MM.1S (cell line): ENCODE data around the gene ZNF383.

ENCODE experiments used
- DNase-seq: peaks from one replicate; pipeline ENCODE4 v3.0.0-alpha.2; 2015
- H2AFZ ChIP-seq: fragments of 300-600 bp; sonication (generic); 2 replicates; pipeline ENCODE4 v1.6.0; 2016; ENCODE audit warnings: antibody characterized with exemption, low read length
- H3F3A ChIP-seq: fragments of 300-600 bp; sonication (generic); 2 replicates; pipeline ENCODE4 v1.6.1; 2016; ENCODE audit warnings: mild to moderate bottlenecking, antibody characterized with exemption, low read length, moderate library complexity, mixed read lengths; ENCODE audit not compliant: insufficient read depth
- H3K27ac ChIP-seq: fragments of 300-600 bp; sonication (generic); 2 replicates; pipeline ENCODE4 v1.5.1; 2016; ENCODE audit warnings: mild to moderate bottlenecking, low read length
- H3K27me3 ChIP-seq: fragments of 300-600 bp; sonication (generic); replicated peaks from 2 replicates; pipeline ENCODE4 v1.6.0; 2016; ENCODE audit warnings: low read length; ENCODE audit not compliant: insufficient read depth
- H3K36me3 ChIP-seq: fragments of 300-600 bp; sonication (generic); replicated peaks from 2 replicates; pipeline ENCODE4 v1.6.1; 2016; ENCODE audit warnings: mild to moderate bottlenecking, low read length, mixed read lengths; ENCODE audit not compliant: insufficient read depth
- H3K4me1 ChIP-seq: fragments of 300-600 bp; sonication (generic); 2 replicates; pipeline ENCODE4 v1.6.1; 2016; ENCODE audit warnings: low read length, mixed read lengths
- H3K4me2 ChIP-seq: fragments of 300-600 bp; sonication (generic); 2 replicates; pipeline ENCODE4 v1.6.0; 2016; ENCODE audit warnings: low read depth, low read length
- H3K4me3 ChIP-seq: fragments of 300-600 bp; sonication (generic); 2 replicates; pipeline ENCODE4 v1.5.1; 2016; ENCODE audit warnings: low read length, mixed read lengths
- H3K79me2 ChIP-seq: fragments of 300-600 bp; sonication (generic); 2 replicates; pipeline ENCODE4 v1.6.1; 2016; ENCODE audit warnings: mixed run types, low read length, mixed read lengths
- H3K9ac ChIP-seq: fragments of 300-600 bp; sonication (generic); 2 replicates; pipeline ENCODE4 v1.6.1; 2016; ENCODE audit warnings: low read length, mixed read lengths
- H3K9me2 ChIP-seq: fragments of 300-600 bp; sonication (generic); replicated peaks from 2 replicates; pipeline ENCODE4 v1.6.1; 2016; ENCODE audit warnings: mild to moderate bottlenecking, low read length, mixed read lengths; ENCODE audit not compliant: insufficient read depth
- H3K9me3 ChIP-seq: fragments of 300-600 bp; sonication (generic); replicated peaks from 2 replicates; pipeline ENCODE4 v1.6.1; 2016; ENCODE audit warnings: mild to moderate bottlenecking, low read length, mixed read lengths; ENCODE audit not compliant: insufficient read depth
- H4K20me1 ChIP-seq: fragments of 300-600 bp; sonication (generic); 2 replicates; pipeline ENCODE4 v1.6.1; 2016; ENCODE audit warnings: mild to moderate bottlenecking, low read length, moderate library complexity, mixed read lengths; ENCODE audit not compliant: insufficient read depth
- CTCF ChIP-seq: fragments of 300-600 bp; sonication (generic); IDR thresholded peaks from 2 replicates; pipeline ENCODE4 v1.5.1; 2016; ENCODE audit warnings: antibody characterized with exemption, low read length, mixed read lengths
- EZH2 ChIP-seq: fragments of 300-600 bp; sonication (generic); optimal IDR thresholded peaks from 2 replicates; pipeline ENCODE3; 2017; ENCODE audit warnings: low read depth, mild to moderate bottlenecking, antibody characterized with exemption, low read length, mixed read lengths
- EZH2phosphoT487 ChIP-seq: fragments of 300-600 bp; sonication (generic); IDR thresholded peaks from 2 replicates; pipeline ENCODE4 v1.6.1; 2018; ENCODE audit warnings: antibody characterized with exemption, low read length

Gene ZNF383

GRCh38 chr19:37197768-37198167 lies 20.2 kb upstream of the ZNF383 start:
- DNase-seq: no peak

GRCh38 chr19:37217480-37217774 lies 587 bp upstream of the ZNF383 start:
- H3K4me1 ChIP-seq: no peaks in the 10 kb centered on the region
- no peaks in the 10 kb centered on the region for H3K27me3 ChIP-seq
- no peak overlapping the region; the same call in 1 of the 2 replicates for H3K9ac ChIP-seq
- H3K9me2 ChIP-seq: no peaks in the 10 kb centered on the region
- H3K4me2 ChIP-seq: peak overlapping the region; percentile 55
- peak overlapping the region; percentile 86 for H2AFZ ChIP-seq
- H3K9me3 ChIP-seq: no peaks in the 10 kb centered on the region
- no peak for DNase-seq
- no peak overlapping the region; the same call in 1 of the 2 replicates for H3K27ac ChIP-seq
- 0 out of 2 replicates have a peak, but pooled peaks cover 3% of the 10 kb centered on the region for H3K36me3 ChIP-seq
- peak overlapping the region; percentile 86 for H3K4me3 ChIP-seq
- TF ChIP-seq EZH2: no peak
- TF ChIP-seq EZH2phosphoT487: no peak
- TF ChIP-seq CTCF: no peak
- H4K20me1 ChIP-seq: no peaks in the 10 kb centered on the region
- no peaks in the 10 kb centered on the region for H3F3A ChIP-seq
- H3K79me2 ChIP-seq: 0 out of 2 replicates have a peak, but pooled peaks cover 5% of the 10 kb centered on the region

More at GRCh38 chr19:37197768-37198167, 20.2 kb upstream of the ZNF383 start:
- H3K9ac ChIP-seq: no peak overlapping the region
- no peaks in the 10 kb centered on the region for H3K36me3 ChIP-seq
- H3K4me3 ChIP-seq: no peak overlapping the region
- H3K27me3 ChIP-seq: no peaks in the 10 kb centered on the region
- H3K4me2 ChIP-seq: no peak overlapping the region
- no peaks in the 10 kb centered on the region for H3F3A ChIP-seq
- H4K20me1 ChIP-seq: no peaks in the 10 kb centered on the region
- no peaks in the 10 kb centered on the region for H3K9me3 ChIP-seq
- no peak overlapping the region for H2AFZ ChIP-seq
- no peak for TF ChIP-seq EZH2phosphoT487
- TF ChIP-seq CTCF: no peak
- TF ChIP-seq EZH2: no peak
- no peaks in the 10 kb centered on the region for H3K9me2 ChIP-seq
- H3K4me1 ChIP-seq: no peaks in the 10 kb centered on the region
- H3K27ac ChIP-seq: no peak overlapping the region
- H3K79me2 ChIP-seq: no peaks in the 10 kb centered on the region

- Histone ChIP-seq H3K27ac (no peak overlapping the region), H4K20me1 (no peaks in the 10 kb centered on the region), H3K36me3 (0 out of 2 replicates have a peak, but pooled peaks cover 3% of the 10 kb centered on the region), H3F3A (no peaks in the 10 kb centered on the region), H3K9me3 (no peaks in the 10 kb centered on the region), H3K79me2 (0 out of 2 replicates have a peak, but pooled peaks cover 5% of the 10 kb centered on the region), H3K27me3 (no peaks in the 10 kb centered on the region), H3K9ac (peak overlapping the region; percentile 70; the same call in 1 of the 2 replicates), H3K4me3 (peak overlapping the region; percentile 86), H3K4me1 (no peaks in the 10 kb centered on the region), H3K9me2 (no peaks in the 10 kb centered on the region), H2AFZ (peak overlapping the region; percentile 86), H3K4me2 (peak overlapping the region; percentile 55)
- TF ChIP-seq CTCF (no peak), EZH2 (no peak), EZH2phosphoT487 (no peak)
- no peak for DNase-seq
Observed at GRCh38 chr19:37218592-37218935, 550 bp downstream of the ZNF383 start.
